Measurements from ENCODE around the gene SEMA3D. TPM values are rescaled to one million over a fixed set of nuclear protein-coding genes. Genes with fewer than 3 reads are reported as not detected.

The SEMA3D gene
- total and polyA plus RNA-seq, 2 of the 13 experiments (the other 11 are each of a cell fraction or from before 2014, with no cell fraction given) = 0.07 TPM; not detected in 1

- Histone ChIP-seq H4K20me1 (ENCODE audit: insufficient read depth, low read length) (no peaks in the 10 kb centered on the region), H3K4me1 (ENCODE audit: insufficient read depth, low read length) (peaks cover 6% of the 10 kb centered on the region; the same call in 1 of the 2 replicates), H3K9ac (ENCODE audit: insufficient read depth, low read depth, low read length) (no peak overlapping the region), H2AFZ (ENCODE audit: low read length) (no peak overlapping the region), H3K36me3 (replicated peaks in 1 of 2; ENCODE audit: control insufficient read depth in 1 of 2, insufficient read depth in 2 of 2, low read length in 2 of 2) (no peaks in the 10 kb centered on the region), H3K27me3 (ENCODE audit: control insufficient read depth in 1 of 2, insufficient read depth in 2 of 2, low read length in 2 of 2) (peaks cover 1 to 30% of the 10 kb centered on the region in 2 experiments; a peak in 4 of 5 replicates), H3K9me3 (ENCODE audit: low read length) (no peaks in the 10 kb centered on the region), H3K4me3 (replicated peaks in 1 of 3; ENCODE audit: insufficient read depth in 1 of 3, low read depth in 2 of 3, low read length in 3 of 3) (no peak overlapping the region), H3K4me2 (ENCODE audit: low read depth, low read length) (0 out of 2 replicates have a peak overlapping the region, but pooled peaks have one; percentile 70), H3K79me2 (ENCODE audit: insufficient read depth, low read length) (no peaks in the 10 kb centered on the region), H3K27ac (ENCODE audit: extremely low read length, insufficient read depth, low read length) (no peak overlapping the region)
- WGBS (ENCODE audit: low lambda C conversion rate) = 40% methylated on average over 24 of the region's 39 CpGs
- TF ChIP-seq PATZ1 (CRISPR knock-in tag; IDR thresholded peaks at IDR 0.05) (no peak), ZHX1 (CRISPR knock-in tag; IDR thresholded peaks at IDR 0.05; ENCODE audit: low read depth) (no peak), ZNF781 (CRISPR knock-in tag; IDR thresholded peaks at IDR 0.05; ENCODE audit: borderline replicate concordance, not compliant biosample characterization) (no peak), MYC (CRISPR knock-in tag; IDR thresholded peaks at IDR 0.05; ENCODE audit: borderline replicate concordance) (no peak), MAF1 (CRISPR knock-in tag; IDR thresholded peaks at IDR 0.05; ENCODE audit: borderline replicate concordance) (no peak)
- DNase-seq (ENCODE audit: low spot score) = no peak
- in situ Hi-C loops (cut with HindIII; ENCODE audit: extremely low pct_ligation_motif_present, low pct_unique_long_range_greater_than_20kb) = no loop called here
- intact Hi-C loops (cut with micrococcal nuclease; ENCODE audit: unreplicated experiment) = loop anchor here (1.0 kb wide), 2 partner anchors 271 to 369 kb away; no protein-coding TSS in a partner anchor
- ChIA-PET CTCF (ENCODE audit: low intra/inter-chr PET ratio, low total read pairs) (no interaction called here), POLR2A (no interaction called here)
- BruUV-seq (replicated peaks) = no TSS peak
- FAIRE-seq = no peak
- no peak for ATAC-seq
Measured at GRCh38 chr7:85185424-85186082, 1.3 kb downstream of the SEMA3D start.
